T-helper 2 cell treated with Interferon-gamma antibody and Interleukin-4, amounts not matched to agents 100 ng/mL and 5 ng/mL, for 36 hours (primary cell): ENCODE results near the gene RNASE3. TPM values are rescaled to one million over a fixed set of nuclear protein-coding genes. Genes with fewer than 3 reads are reported as not detected.
"Not testable (repeated sequence)": the region's sequence is repeated elsewhere in the genome, so short reads cannot be mapped to it uniquely, and the experiment has no call there.

ENCODE experiments used
- intact Hi-C: fragments of 100-400 bp; cut with micrococcal nuclease; formaldehyde crosslinking; loops from one replicate; pipeline ENCODE4 v1.15.1; 2023
- total RNA-seq: library from RNA; stranded (reverse); gene quantifications from 2 replicates; pipeline ENCODE4 v1.2.3, GENCODE V29; 2022

Gene RNASE3
- not detected in 2 replicates for total RNA-seq

DNA sequence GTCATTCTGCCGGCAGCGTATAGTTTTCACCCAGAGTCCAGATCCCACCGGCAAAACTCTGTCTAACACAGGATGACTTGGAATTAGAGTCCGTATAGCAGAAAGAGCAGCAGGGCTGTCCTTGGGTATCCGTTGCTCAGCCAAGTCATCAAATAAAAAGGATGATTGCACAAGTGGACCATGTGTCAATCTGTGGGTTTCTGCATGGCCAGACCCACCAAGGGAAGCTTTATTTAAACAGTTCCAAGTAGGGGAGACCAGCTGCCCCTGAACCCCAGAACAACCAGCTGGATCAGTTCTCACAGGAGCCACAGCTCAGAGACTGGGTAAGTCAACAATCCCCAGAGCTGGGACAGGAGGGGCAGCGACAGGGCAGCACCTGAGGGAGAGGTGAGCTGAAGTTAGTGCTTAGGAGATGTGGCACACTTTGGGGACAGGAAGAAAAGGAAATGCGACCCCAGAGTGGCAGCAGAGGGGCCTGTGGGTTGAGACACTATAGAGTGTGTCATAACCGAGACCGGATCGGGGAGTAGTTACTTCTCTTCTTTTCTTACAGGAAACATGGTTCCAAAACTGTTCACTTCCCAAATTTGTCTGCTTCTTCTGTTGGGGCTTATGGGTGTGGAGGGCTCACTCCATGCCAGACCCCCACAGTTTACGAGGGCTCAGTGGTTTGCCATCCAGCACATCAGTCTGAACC is at the start of gene RNASE3:
RNASE3 (plus strand) TSS at position 260 of the 700 bp plus-strand sequence; CDS start at position 562, 302 bp downstream.
- intact Hi-C loops = not testable (repeated sequence)

GRCh38 chr14:20846560-20846959 is 44.6 kb upstream of the RNASE3 start:
- intact Hi-C loops = no loop called here

DNA sequence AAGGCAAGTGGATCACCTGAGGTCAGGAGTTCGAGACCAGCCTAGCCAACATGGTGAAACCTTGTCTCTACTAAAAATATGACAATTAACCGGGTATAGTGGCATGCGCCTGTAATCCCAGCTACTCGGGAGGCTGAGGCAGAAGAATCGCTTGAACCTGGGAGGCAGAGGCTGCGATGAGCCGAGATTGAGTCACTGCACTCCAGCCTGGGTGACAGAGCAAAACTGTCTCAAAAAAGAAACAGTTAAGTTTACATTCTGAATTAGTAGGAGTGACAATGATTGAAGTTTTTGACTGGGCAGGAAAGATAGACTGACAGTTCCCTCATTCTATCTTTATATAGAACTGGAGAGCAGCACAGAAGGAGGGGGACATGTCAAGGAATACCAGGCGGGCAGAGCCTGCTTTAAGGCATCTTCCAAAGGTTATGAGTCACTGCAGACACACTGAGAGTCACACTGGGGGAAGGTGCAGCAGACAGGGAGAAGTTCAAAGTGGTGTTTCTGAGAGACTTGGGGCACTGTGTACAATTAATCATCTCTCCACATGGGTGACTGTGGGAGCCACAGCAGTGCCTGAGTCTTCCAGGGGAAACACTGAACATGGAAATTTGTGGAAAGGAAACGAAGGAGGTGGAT is 42.8 kb upstream of the RNASE3 start:
- intact Hi-C loops = no loop called here

- intact Hi-C loops = no loop called here
Observed at GRCh38 chr14:20848955-20849570, 42.1 kb upstream of the RNASE3 start.

- intact Hi-C loops = no loop called here
Observed at GRCh38 chr14:20853042-20853441, 38.1 kb upstream of the RNASE3 start.

GRCh38 chr14:20855652-20856291 is 35.4 kb upstream of the RNASE3 start:
- intact Hi-C loops = loop anchor here (1.0 kb wide), 2 partner anchors 97 to 158 kb away; no protein-coding TSS in a partner anchor

- intact Hi-C loops = loop anchor here (1.0 kb wide), 1 partner anchor 114 kb away; no protein-coding TSS in a partner anchor
Observed at GRCh38 chr14:20857207-20857606, 34.0 kb upstream of the RNASE3 start.

DNA sequence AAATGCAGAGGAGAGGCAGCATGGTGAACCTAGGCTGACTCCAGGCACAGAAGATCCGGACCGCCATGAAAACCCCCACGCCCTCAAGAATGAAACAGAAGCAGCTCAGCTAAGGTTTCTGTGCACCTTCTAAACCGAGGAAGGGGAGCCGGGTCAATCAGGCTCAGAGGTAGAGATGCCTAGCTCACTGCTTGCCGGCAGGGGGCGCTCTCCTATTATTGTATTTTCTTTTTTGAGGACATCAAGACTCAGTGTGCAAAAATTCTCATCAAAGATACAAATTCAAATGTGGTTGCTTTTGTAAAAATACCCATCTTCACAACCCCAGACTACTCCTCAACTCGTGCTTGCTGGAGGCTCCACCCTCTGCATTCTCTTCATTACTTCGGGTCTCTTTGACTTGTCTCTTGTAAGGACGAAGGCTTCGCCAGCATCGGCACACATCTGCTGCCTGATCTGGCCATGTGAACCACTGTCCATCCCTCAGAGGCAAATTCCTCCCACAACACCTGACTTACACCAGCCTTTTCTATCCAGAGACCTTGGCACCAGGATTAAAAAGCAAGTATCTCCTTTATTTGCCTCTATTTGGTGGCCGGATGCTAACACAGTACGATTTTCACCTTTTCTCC is 33.4 kb upstream of the RNASE3 start:
- intact Hi-C loops = loop anchor here (1.0 kb wide), 1 partner anchor 114 kb away; no protein-coding TSS in a partner anchor

GRCh38 chr14:20866194-20866593 is 25.0 kb upstream of the RNASE3 start:
- intact Hi-C loops = no loop called here

DNA sequence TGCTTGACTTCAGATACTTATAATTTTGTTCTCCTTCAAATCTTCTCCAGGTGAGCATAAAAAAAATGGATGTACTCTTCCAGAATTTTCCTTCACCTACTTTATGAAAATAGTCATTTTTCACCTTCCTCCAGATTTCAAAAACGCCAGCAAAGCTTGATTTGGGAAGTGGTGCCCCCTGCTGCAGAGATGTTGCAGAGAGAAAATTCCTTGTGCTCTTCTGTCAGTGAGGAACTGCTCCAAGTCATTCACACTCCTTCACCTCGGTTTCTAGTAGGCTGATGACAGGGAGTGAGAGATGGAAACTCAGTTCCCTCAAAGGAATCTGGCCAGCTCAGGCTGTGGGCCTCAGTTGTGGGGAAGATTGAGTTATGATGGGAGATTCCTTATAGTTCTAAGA is 24.2 kb upstream of the RNASE3 start:
- intact Hi-C loops = no loop called here

- intact Hi-C loops = loop anchor here (1.0 to 5.0 kb wide), 2 partner anchors 99 to 176 kb away; no protein-coding TSS in a partner anchor
Observed at GRCh38 chr14:20873370-20874177, 17.6 kb upstream of the RNASE3 start.

- intact Hi-C loops = no loop called here
Observed at GRCh38 chr14:20877016-20877415, 14.2 kb upstream of the RNASE3 start.

DNA sequence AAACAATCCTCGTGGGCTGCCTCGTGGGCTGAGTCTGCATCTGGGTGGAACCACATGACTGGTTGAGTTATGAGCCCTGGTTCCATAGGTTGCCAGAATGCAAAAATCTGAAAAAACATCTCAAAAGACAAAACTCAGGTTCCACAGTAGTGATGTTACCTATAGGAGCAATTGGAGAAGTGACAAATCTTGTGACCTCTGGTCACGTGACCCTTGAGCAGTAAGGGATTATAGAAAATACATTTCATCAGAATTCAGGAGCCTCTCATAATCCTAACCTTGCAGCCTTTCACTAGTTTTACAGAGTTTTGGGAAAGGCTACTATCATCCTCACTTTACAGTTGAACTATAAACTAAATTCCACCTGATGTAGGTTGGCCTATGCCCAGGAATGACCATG is 12.5 kb upstream of the RNASE3 start:
- intact Hi-C loops = no loop called here

GRCh38 chr14:20881229-20881628 is 10.0 kb upstream of the RNASE3 start:
- intact Hi-C loops = not testable (repeated sequence)

DNA sequence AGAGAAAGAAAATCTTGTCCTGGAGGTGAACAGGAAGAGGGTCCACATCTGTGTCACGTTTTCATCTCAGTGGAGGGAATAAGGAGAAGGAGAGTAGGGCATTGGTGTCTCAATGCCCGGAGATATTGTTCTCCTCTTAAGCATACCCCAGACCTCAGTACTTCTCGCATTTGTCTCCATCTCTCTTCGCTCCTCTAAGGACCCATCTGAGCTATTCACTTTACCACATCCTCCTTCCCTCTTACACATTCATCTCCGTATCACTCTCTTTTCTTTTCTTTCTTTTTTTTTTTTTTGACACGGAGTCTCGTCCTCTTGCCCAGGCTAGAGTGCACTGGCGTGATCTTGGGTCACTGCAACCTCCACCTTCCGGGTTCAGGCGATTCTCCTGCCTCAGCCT is 8.4 kb upstream of the RNASE3 start:
- intact Hi-C loops = not testable (repeated sequence)

- intact Hi-C loops = not testable (repeated sequence)
Observed at GRCh38 chr14:20888411-20888810, 2.8 kb upstream of the RNASE3 start.

DNA sequence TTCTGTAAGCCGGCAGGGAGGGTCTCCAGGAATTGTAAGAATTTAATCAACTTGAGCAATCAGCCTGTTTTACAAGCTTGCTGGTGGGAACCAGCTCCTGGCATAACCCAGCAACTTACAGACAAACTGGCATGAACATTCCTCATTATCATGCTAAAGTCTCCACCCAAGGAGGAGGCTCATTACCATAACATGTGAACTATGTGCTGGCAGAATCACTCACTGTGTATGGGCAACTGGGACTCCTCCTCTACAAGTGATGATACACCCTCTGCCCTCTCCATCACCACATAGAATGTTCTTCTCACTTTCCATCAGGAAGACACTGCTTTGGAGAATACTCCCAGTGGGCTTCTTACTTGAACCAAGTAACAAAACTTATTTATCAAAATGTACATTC is 4.1 kb downstream of the RNASE3 start:
- intact Hi-C loops = not testable (repeated sequence)

- intact Hi-C loops = no loop called here
Observed at GRCh38 chr14:20904393-20905029, 13.3 kb downstream of the RNASE3 start.

DNA sequence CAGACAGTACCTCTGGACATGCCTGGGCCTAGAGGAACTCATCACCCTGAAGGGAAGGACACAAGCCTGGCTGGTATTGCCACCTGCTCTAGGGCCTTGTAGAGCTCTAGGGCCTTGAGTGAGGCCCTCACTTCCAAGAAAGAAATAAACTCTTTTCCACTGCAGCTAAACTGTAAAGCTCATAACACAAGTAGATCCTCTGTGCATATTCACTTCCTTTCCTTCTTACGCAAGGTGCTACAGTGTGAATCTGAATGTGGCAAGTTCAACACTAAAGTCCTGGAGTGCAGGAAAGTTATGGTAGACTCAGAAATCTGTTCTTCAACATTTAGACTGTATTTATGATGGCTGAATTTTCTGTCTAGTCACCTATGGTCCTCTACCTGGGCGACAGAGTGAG is 14.5 kb downstream of the RNASE3 start:
- intact Hi-C loops = no loop called here

- intact Hi-C loops = no loop called here
Observed at GRCh38 chr14:20907214-20907613, 16.0 kb downstream of the RNASE3 start.
